HUES6 (cell line): ENCODE results near the gene ZNF628.

ENCODE experiments used
- H3K27ac ChIP-seq: 2 replicates; pipeline ENCODE4 v1.7.0; 2013; ENCODE audit warnings: low read depth, mild to moderate bottlenecking, low read length, inconsistent platforms
- H3K27me3 ChIP-seq: 2 replicates; pipeline ENCODE4 v1.6.1; 2013; ENCODE audit warnings: low read length; ENCODE audit not compliant: control insufficient read depth, insufficient read depth
- H3K36me3 ChIP-seq: 2 replicates; pipeline ENCODE4 v1.6.1; 2013; ENCODE audit warnings: low read length; ENCODE audit not compliant: control insufficient read depth, insufficient read depth
- H3K4me1 ChIP-seq: 2 replicates; pipeline ENCODE4 v1.6.1; 2013; ENCODE audit warnings: low read length; ENCODE audit not compliant: control insufficient read depth, insufficient read depth
- H3K4me3 ChIP-seq: 2 replicates; pipeline ENCODE4 v1.5.1; 2013; ENCODE audit warnings: low read depth, low read length
- H3K9ac ChIP-seq: one replicate; pipeline ENCODE4 v1.6.1; 2013; ENCODE audit warnings: mild to moderate bottlenecking, low read length
- H3K9me3 ChIP-seq: 2 replicates; pipeline ENCODE4 v1.6.1; 2013; ENCODE audit warnings: low read depth, low read length; ENCODE audit not compliant: control insufficient read depth, insufficient read depth

ZNF628 gene

DNA sequence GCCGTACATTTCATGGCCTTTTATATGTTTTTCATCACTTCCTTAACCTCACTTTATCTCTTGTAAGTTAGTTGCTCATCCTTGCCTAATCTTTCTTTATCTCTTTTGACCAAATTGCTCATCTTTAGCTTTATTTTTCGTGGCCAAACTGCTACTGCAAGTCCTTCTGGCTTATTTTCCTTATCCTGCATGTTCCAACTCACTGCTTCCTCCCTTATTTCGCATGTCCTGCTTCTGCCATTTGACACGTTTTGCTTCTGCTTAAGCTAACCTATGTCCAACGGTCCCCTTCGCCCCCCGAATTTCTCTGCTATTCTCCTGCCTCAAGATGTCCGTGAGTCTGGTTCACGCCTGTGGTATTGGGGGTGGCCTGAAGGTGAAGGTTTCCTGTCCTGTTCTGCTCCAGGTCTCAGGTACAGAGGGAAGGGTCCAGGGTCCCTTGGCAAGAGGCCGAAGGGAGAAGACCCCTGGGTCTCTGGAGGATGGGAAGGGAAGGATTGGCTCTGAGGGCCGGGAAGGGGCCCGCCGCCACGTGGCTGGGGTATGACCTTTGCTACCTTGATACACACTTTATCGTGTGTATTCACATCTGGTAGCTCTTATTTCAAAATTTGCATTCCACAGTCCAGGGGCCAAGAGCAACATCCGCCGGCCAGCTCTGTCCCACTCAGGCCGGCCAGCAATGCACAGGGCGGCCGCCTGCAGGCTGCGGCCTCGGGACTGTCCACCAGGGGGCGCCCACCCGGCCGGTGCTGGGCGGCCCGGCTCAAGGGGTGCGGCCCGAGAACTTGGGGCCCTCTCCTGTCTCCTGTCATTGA, 9.0 kb upstream of the ZNF628 start:
- H3K9ac ChIP-seq, result no peak overlapping the region
- H3K36me3 ChIP-seq, result no peaks in the 10 kb centered on the region
- peaks cover 29% of the 10 kb centered on the region for H3K4me1 ChIP-seq
- H3K9me3 ChIP-seq, result no peaks in the 10 kb centered on the region
- H3K4me3 ChIP-seq, result no peak overlapping the region
- no peak overlapping the region for H3K27ac ChIP-seq
- H3K27me3 ChIP-seq, result peaks cover 58% of the 10 kb centered on the region

DNA sequence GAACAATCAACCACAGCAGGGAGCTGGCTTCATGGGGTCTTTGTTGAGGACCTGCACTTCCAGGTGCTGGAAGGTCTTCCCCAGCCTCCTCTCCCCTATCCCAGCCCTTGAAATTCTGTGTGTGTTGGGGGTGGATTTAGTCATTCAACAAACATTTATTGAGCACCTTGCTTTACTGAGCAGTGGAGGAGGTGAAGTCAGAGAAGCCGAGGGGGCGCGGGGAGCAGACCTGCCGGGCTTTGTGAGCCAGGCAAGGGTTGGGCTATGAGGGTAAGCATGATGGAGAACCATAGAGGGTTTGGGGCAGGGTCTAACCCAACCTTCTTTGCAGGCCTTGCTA, 8.4 kb upstream of the ZNF628 start:
- Histone ChIP-seq H3K4me3 (no peak overlapping the region), H3K27ac (no peak overlapping the region), H3K4me1 (peaks cover 31% of the 10 kb centered on the region), H3K27me3 (peaks cover 52% of the 10 kb centered on the region), H3K9ac (no peak overlapping the region), H3K9me3 (no peaks in the 10 kb centered on the region), H3K36me3 (no peaks in the 10 kb centered on the region)

DNA sequence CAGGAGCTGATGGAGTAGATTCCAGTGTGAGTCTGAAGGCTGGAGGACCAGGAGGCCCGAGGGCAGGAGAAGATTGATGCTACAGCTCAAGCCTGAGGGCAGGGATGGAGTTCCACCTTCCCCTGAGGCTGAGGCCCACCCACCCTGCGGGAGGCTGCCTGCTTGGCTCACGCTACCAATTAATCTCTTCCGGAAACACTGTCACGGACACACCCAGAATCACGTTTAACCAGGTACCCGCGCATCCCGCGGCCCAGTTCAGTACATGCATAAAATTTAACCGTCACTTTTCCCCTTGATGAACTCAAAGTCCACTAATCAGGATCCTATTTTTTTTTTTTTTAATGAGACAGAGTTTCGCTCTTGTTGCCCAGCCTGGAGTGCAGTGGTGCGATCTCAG, 5.2 kb upstream of the ZNF628 start:
- H3K27ac ChIP-seq, result no peak overlapping the region

DNA sequence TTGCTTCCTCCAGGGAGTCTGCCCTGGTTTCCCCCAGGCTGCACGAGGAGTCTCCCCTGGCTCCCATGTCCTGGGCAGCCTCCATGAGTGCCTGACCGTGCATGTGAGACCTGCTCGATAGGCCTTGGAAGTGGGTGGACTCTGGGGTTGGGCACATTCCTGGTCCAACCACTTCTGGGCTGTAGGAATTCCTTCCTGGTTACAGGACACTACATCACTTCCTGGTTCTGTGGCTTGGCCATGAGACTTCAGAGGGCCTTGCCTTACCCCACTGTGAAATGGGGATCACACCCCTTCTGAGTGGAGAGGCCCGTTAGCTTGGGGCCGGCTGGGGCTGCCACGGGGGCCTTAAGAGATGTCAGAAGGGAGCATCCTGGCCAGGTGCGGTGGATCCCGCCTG, 4.0 kb upstream of the ZNF628 start:
- H3K27ac ChIP-seq, result no peak overlapping the region
- no peak overlapping the region for H3K9ac ChIP-seq
- peaks cover 8% of the 10 kb centered on the region; the same call in 1 of the 2 replicates for H3K27me3 ChIP-seq

More for the DNA sequence above, 5.2 kb upstream of the ZNF628 start:
- H3K9me3 ChIP-seq, result no peaks in the 10 kb centered on the region
- peaks cover 20% of the 10 kb centered on the region; the same call in 1 of the 2 replicates for H3K27me3 ChIP-seq
- no peak overlapping the region for H3K4me3 ChIP-seq
- peaks cover 30% of the 10 kb centered on the region for H3K4me1 ChIP-seq
- H3K36me3 ChIP-seq, result no peaks in the 10 kb centered on the region
- H3K9ac ChIP-seq, result no peak overlapping the region

DNA sequence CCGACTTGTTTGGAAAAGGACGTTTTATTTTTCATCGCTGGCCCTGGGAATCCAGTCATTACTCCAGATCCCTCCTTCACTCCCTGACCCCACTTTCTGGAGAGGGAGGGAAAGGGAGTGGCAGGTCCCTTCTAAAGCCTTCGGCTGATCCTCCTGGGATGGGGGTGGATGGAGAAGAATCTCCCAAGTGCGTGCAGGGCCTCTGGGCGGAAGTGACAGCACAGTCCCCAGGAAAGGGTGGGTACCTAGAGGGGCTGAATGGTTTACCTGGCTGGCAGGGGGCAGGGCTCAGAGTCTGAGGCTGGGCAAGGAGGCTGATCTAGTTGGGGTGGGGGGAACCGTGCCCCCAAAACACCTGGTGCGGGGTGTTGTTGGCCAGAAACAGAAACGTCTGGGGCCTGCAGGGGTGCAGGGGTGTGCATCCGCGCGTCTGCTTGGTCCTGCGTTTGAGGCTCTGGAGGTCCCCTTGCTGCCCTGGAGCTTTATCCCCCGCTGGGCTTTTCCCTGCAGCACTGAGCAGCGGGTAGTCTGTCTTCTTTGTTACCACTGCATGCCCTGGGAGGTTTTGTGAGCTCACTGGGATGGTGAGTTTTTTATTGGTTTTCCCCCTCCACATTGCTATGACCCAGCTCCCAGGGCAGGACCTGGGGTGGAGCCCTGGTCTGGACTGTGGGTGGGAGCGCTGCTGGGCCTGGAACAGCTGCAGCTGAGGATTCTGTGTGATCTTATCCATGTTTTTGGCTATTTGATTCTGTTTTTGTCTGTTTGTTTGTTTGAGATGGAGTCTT, 3.0 kb upstream of the ZNF628 start:
- peak overlapping the region; percentile 44; the same call in 1 of the 2 replicates for H3K27ac ChIP-seq
- no peaks in the 10 kb centered on the region for H3K27me3 ChIP-seq
- H3K4me1 ChIP-seq, result peaks cover 26% of the 10 kb centered on the region
- peak overlapping the region; percentile 59 for H3K9ac ChIP-seq
- no peaks in the 10 kb centered on the region for H3K36me3 ChIP-seq
- peak overlapping the region; percentile 27; the same call in 1 of the 2 replicates for H3K4me3 ChIP-seq
- no peaks in the 10 kb centered on the region for H3K9me3 ChIP-seq

More for the DNA sequence above, 4.0 kb upstream of the ZNF628 start:
- H3K9me3 ChIP-seq, result no peaks in the 10 kb centered on the region
- no peak overlapping the region for H3K4me3 ChIP-seq
- H3K4me1 ChIP-seq, result peaks cover 28% of the 10 kb centered on the region
- no peaks in the 10 kb centered on the region for H3K36me3 ChIP-seq

DNA sequence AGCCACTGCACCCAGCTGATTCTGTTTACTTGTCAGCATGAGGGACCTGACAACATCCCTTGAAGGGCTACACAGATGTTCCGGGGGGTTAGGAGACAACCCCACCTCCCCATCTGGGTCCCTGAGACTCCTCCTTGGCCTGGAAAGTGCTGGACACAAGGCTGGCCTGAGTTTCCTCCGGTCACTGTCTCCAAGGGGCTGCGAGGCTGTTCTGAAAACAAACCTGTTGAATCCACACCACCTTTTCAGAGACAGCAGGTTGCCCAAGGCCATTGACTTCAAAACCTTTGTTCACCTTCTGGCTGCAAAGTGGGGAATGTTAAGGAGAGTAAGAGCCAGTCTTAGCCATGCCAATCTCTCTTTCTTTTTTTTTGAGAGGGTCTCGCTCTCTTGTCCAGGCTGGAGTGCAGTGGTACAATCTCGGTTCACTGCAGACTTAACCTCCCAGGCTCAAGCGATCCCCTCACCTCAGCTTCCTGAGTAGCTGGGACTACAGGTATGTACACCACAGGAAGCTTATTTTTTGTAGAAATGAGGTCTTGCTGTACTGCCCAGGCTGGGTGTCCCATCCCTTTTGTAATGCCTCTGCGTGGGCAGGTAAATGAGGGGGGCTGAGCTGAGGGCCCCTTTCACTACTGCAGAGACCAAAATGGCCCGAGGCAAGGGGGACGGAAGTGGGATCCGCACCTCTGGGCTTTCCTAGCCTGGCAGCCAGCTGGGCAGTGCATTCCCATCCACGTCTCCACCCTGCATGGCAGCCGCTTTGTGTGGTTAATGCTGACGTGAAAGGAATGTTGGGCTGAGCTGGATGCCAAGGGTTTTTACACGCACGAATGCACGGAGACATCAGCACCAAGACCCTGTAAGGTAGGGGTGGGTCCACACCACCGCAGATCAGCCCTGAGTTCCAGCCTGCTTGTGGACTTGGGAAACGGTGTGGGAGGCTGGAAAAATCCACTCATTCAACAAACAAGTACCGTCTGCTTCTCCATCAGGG, 1.9 kb upstream of the ZNF628 start:
- H3K9me3 ChIP-seq, result no peaks in the 10 kb centered on the region

DNA sequence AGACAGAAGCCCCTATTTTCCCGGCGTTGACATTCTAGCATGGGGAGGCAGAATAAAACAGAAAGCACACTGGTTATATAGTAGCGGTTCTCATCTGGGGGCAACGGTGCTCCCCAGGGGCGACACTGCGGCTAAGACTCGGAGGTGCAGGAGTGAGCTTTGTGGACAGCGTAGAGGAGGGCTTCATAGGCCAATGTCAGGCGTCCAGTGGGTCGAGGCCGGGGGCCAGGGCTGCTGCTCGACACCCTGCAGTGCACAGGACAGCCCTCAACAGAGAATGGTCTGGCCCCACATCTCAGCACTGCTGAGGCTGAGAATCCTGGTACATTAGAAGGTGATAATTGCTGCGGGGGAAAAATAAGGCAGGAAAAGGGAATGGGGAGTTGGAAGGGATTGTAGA, 1.5 kb downstream of the ZNF628 start:
- Histone ChIP-seq H3K27ac (no peak overlapping the region), H3K27me3 (no peaks in the 10 kb centered on the region), H3K4me1 (peaks cover 38% of the 10 kb centered on the region), H3K4me3 (0 out of 2 replicates have a peak overlapping the region, but pooled peaks have one; percentile 24), H3K9ac (no peak overlapping the region), H3K9me3 (no peaks in the 10 kb centered on the region), H3K36me3 (peaks cover 5% of the 10 kb centered on the region)

More for the DNA sequence above, 1.9 kb upstream of the ZNF628 start:
- Histone ChIP-seq H3K27ac (peak overlapping the region; percentile 7; the same call in 1 of the 2 replicates), H3K36me3 (no peaks in the 10 kb centered on the region), H3K4me3 (no peak overlapping the region), H3K4me1 (peaks cover 26% of the 10 kb centered on the region), H3K27me3 (no peaks in the 10 kb centered on the region), H3K9ac (peak overlapping the region; percentile 59)

DNA sequence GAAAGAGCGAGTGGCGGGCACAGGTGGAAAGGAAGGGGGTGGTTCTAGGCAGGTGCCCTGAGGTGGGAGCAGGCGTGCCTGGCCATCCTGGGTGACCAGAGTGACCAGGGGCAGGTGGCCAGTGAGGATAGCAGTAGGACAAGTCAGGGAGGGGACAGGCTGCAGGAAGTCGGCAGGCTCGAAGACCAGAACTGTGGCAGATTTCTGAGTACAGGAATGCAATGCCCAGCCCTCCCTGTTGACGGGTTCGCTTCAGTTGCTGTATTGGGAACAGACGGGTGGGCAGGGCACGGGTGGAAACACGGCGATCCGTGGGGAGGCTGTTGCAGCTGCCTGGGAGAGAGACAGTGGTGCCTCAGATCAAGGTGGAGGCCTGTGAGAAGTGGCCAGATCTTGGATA, 1.9 kb downstream of the ZNF628 start:
- no peak overlapping the region for H3K9ac ChIP-seq
- H3K4me3 ChIP-seq, result no peak overlapping the region
- peaks cover 8% of the 10 kb centered on the region for H3K36me3 ChIP-seq
- no peaks in the 10 kb centered on the region for H3K27me3 ChIP-seq
- peaks cover 33% of the 10 kb centered on the region for H3K4me1 ChIP-seq
- H3K9me3 ChIP-seq, result no peaks in the 10 kb centered on the region
- no peak overlapping the region for H3K27ac ChIP-seq

DNA sequence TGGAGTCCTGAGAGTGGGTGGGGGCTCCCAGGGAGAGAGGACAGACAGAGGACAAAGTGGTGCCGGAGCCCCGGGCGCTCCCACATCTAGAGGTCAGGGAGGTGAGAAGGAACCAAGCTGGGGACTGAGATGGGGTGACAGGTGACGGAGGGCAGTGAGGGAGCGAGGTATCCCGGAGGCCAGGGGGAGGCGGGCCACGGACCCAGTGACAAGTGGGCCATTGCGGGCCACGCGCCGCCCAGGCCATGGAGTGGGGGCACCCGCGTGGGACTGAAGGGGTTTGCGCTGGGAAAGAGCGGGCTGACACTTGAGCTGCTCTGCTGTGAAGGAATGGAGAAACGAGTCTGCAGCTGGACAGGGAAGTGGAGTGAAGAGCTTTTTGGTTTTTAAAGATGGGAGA, 2.6 kb downstream of the ZNF628 start:
- Histone ChIP-seq H3K4me3 (no peak overlapping the region), H3K4me1 (peaks cover 32% of the 10 kb centered on the region), H3K9me3 (no peaks in the 10 kb centered on the region), H3K36me3 (peaks cover 8% of the 10 kb centered on the region), H3K27ac (no peak overlapping the region), H3K9ac (no peak overlapping the region), H3K27me3 (no peaks in the 10 kb centered on the region)

DNA sequence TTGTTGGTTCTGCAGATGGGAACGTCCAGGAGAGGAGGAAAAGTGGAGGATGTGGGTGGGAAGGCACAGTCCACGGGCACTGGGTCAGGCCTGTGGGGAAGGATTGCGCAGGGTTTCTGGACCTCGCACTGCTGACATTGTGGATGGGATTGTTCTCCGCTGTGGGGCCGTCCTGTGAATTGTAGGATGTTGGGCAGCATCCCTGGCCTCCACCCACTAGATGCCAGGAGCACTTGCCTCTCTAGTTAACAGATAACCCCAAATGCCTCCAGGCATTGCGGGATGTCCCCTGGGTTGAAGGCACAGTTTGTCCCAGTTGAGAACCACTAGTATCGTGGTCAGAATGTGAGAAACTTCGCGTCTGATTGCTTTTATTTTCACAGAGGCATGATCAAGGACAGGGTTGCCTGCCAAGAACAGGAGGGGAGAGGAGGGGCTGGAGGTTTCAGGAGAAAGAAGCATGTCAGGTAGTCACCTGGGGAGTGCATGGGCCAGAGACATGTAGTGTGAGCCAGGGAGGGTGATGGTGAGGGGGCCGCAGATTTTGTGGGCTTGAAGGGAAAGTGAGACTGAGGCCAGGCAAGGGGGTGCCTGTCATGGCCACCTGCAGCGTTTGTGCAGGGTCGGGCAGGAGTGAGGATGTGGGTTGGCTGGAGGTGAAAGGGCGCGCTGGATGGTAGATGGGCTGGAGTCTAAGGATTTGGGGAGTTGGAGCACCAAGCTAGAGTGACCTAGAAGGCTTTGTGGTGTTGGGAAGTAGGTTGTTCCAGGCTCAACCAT, 3.2 kb downstream of the ZNF628 start:
- Histone ChIP-seq H3K9me3 (no peaks in the 10 kb centered on the region), H3K4me3 (no peak overlapping the region), H3K9ac (no peak overlapping the region), H3K27me3 (no peaks in the 10 kb centered on the region), H3K4me1 (peaks cover 32% of the 10 kb centered on the region), H3K36me3 (peaks cover 8% of the 10 kb centered on the region), H3K27ac (no peak overlapping the region)
